DOHH2 (cell line): Measurements from ENCODE around the gene UMAD1.

Experiments used
- H3F3A ChIP-seq: fragments of 200-600 bp; sonication (generic), shearing (Covaris generic); 2 replicates; pipeline ENCODE4 v1.6.0; 2016; ENCODE audit warnings: antibody characterized with exemption, mild to moderate bottlenecking; ENCODE audit not compliant: control insufficient read depth, insufficient read depth
- H3K27ac ChIP-seq: fragments of 200-600 bp; sonication (generic); 2 replicates; pipeline ENCODE4 v1.5.1; 2014; ENCODE audit warnings: low read depth, mild to moderate bottlenecking, low read length, moderate library complexity
- H3K27me3 ChIP-seq: fragments of 200-600 bp; sonication (generic); 2 replicates; pipeline ENCODE4 v1.6.1; 2014; ENCODE audit warnings: mild to moderate bottlenecking, low read length, mixed read lengths; ENCODE audit not compliant: control insufficient read depth
- H3K36me3 ChIP-seq: fragments of 200-600 bp; sonication (generic); 2 replicates; pipeline ENCODE4 v1.6.1; 2014; ENCODE audit warnings: mild to moderate bottlenecking, low read length, moderate library complexity, mixed read lengths; ENCODE audit not compliant: control insufficient read depth
- H3K4me1 ChIP-seq: fragments of 200-600 bp; sonication (generic); 2 replicates; pipeline ENCODE4 v1.6.1; 2014; ENCODE audit warnings: mild to moderate bottlenecking, low read length, mixed read lengths; ENCODE audit not compliant: control insufficient read depth
- H3K4me2 ChIP-seq: fragments of 200-600 bp; sonication (generic); 2 replicates; pipeline ENCODE4 v1.6.0; 2014; ENCODE audit warnings: mild to moderate bottlenecking, low read length, moderate library complexity
- H3K4me3 ChIP-seq: fragments of 200-600 bp; sonication (generic); 2 replicates; pipeline ENCODE4 v1.5.1; 2014; ENCODE audit warnings: mild to moderate bottlenecking, low read length, mixed read lengths
- H3K79me2 ChIP-seq: fragments of 200-600 bp; sonication (generic); 2 replicates; pipeline ENCODE4 v1.6.1; 2014; ENCODE audit warnings: mild to moderate bottlenecking, low read length, mixed read lengths; ENCODE audit not compliant: control insufficient read depth
- H3K9me2 ChIP-seq: fragments of 200-600 bp; sonication (generic); replicated peaks from 2 replicates; pipeline ENCODE4 v1.6.1; 2014; ENCODE audit warnings: mild to moderate bottlenecking, low read length, mixed read lengths; ENCODE audit not compliant: control insufficient read depth
- H3K9me3 ChIP-seq: fragments of 200-600 bp; sonication (generic); 2 replicates; pipeline ENCODE4 v1.6.1; 2014; ENCODE audit warnings: antibody characterized with exemption, low read length, mixed read lengths; ENCODE audit not compliant: control insufficient read depth, insufficient read depth
- H4K20me1 ChIP-seq: fragments of 200-600 bp; sonication (generic); 2 replicates; pipeline ENCODE4 v1.6.0; 2014; ENCODE audit warnings: low read depth, mild to moderate bottlenecking, antibody characterized with exemption, low read length, moderate library complexity; ENCODE audit not compliant: control insufficient read depth, insufficient read depth
- EZH2phosphoT487 ChIP-seq: fragments of 200-600 bp; sonication (generic); IDR thresholded peaks from 2 replicates; pipeline ENCODE4 v1.6.1; 2017; ENCODE audit warnings: borderline replicate concordance, mild to moderate bottlenecking, antibody characterized with exemption, low read length, moderate library complexity, mixed read lengths
- TF ChIP-seq, protein P1 (sequence below): fragments of 200-600 bp; sonication (generic); IDR thresholded peaks from one replicate; pipeline ENCODE4 v1.5.1; 2014; ENCODE audit warnings: antibody characterized with exemption, mild to moderate bottlenecking, low read depth, low read length; ENCODE audit not compliant: poor library complexity, severe bottlenecking

UMAD1 gene

DNA sequence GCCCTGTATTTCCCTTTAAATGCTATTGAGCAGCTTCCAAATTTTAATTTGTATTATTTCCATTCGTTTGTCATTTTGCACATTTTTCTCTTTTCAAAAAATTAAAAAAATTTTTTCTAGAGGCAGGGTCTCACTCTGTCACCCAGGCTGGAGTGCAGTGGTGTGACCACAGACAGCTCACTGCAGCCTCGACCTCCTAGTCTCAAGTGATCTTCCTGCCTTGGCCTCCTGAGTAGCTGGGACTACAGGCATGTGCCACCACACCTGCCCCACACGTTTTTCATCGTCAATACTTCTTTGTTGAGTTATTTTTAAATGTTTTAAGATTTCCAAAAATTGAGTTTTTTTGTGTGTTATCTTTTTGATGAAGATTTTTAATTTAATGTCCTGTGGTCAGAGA, 73.2 kb downstream of the UMAD1 start:
- Histone ChIP-seq H3F3A (no peaks in the 10 kb centered on the region), H3K9me3 (no peaks in the 10 kb centered on the region), H3K36me3 (no peaks in the 10 kb centered on the region), H3K4me3 (no peak overlapping the region), H3K4me1 (no peaks in the 10 kb centered on the region), H3K27me3 (no peaks in the 10 kb centered on the region), H3K79me2 (no peaks in the 10 kb centered on the region), H3K27ac (no peak overlapping the region), H4K20me1 (no peaks in the 10 kb centered on the region), H3K9me2 (no peaks in the 10 kb centered on the region), H3K4me2 (no peak overlapping the region)
- no peak for TF ChIP-seq EZH2phosphoT487
- TF ChIP-seq, protein P1, sequence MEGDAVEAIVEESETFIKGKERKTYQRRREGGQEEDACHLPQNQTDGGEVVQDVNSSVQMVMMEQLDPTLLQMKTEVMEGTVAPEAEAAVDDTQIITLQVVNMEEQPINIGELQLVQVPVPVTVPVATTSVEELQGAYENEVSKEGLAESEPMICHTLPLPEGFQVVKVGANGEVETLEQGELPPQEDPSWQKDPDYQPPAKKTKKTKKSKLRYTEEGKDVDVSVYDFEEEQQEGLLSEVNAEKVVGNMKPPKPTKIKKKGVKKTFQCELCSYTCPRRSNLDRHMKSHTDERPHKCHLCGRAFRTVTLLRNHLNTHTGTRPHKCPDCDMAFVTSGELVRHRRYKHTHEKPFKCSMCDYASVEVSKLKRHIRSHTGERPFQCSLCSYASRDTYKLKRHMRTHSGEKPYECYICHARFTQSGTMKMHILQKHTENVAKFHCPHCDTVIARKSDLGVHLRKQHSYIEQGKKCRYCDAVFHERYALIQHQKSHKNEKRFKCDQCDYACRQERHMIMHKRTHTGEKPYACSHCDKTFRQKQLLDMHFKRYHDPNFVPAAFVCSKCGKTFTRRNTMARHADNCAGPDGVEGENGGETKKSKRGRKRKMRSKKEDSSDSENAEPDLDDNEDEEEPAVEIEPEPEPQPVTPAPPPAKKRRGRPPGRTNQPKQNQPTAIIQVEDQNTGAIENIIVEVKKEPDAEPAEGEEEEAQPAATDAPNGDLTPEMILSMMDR = no peak

DNA sequence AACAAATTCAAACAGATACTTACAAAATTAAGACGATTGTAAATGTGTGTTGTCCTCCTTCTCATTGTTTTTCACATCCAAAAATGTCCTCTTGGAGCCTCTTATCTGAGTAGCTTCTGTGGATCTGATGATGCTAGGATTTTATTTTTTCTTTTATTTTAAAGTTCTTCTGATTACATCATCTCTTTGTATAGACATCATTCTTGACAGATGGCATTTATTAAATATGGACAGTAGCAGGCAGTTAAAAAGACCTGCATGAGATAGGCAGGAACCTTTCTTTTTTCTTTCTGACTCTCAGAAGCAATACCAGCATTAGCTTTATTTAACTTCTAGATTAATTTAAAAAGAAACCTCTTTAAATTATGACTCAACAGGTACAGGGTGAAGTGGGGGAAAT, 77.9 kb downstream of the UMAD1 start, which contains the start of gene RPA3:
Gene RPA3 (minus strand): TSS at position 116 of the 400 bp plus-strand sequence. CDS start 78,189 bp downstream, outside the sequence.
- H3K9me3 ChIP-seq = no peaks in the 10 kb centered on the region
- no peaks in the 10 kb centered on the region for H3K36me3 ChIP-seq
- H3F3A ChIP-seq = no peaks in the 10 kb centered on the region
- H4K20me1 ChIP-seq = no peaks in the 10 kb centered on the region
- TF ChIP-seq, protein P1 = no peak
- no peak for TF ChIP-seq EZH2phosphoT487
- no peaks in the 10 kb centered on the region for H3K79me2 ChIP-seq
- H3K4me1 ChIP-seq = peaks cover 11% of the 10 kb centered on the region
- no peak within 1 kb of the TSS for H3K4me3 ChIP-seq
- no peak within 1 kb of the TSS for H3K27ac ChIP-seq
- no peak within 1 kb of the TSS for H3K4me2 ChIP-seq
- no peaks in the 10 kb centered on the region for H3K27me3 ChIP-seq
- H3K9me2 ChIP-seq = no peaks in the 10 kb centered on the region

DNA sequence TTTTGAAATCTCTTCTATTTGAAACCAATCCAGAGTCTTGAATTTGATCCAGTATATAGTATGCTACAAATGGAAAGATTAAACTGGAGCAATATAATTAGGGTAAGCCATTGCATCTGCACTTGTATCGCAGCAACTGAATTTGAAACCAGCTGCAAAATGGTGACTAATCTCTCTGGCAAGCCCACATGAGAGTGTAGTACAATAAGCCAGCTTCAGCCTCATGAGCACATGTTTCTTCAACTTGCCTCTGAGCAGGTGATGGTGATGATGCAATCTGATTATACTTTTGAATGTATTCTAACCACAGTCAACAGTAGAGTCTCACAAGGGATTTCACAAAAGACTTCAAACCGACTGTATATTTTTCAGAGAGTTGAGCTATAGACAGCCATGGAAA, 78.7 kb downstream of the UMAD1 start:
- Histone ChIP-seq H3K9me2 (no peaks in the 10 kb centered on the region), H3K4me2 (no peak overlapping the region), H3K36me3 (no peaks in the 10 kb centered on the region), H3F3A (no peaks in the 10 kb centered on the region), H3K27me3 (no peaks in the 10 kb centered on the region), H3K4me3 (no peak overlapping the region), H3K79me2 (no peaks in the 10 kb centered on the region), H3K4me1 (peaks cover 11% of the 10 kb centered on the region), H3K9me3 (no peaks in the 10 kb centered on the region), H4K20me1 (no peaks in the 10 kb centered on the region), H3K27ac (no peak overlapping the region)
- TF ChIP-seq EZH2phosphoT487 = no peak
- TF ChIP-seq, protein P1 = no peak

DNA sequence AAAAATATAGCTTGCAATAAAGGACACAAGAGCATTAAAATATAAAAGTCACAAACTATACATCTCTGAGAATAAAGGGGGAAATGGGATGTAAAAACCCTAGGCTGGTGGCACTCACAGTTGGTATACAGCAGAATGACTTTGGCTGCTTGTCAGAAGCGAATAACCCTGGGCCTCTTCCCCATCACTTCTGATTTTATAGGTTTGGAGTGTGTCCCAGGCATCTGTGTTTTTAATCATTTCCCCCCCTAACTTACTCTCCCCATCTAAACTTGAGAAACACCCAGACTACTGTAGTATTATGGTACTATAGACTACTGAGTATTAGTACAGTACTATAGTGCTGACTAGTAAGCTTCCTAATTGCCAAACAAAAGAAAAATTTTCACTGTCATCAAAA, 79.6 kb downstream of the UMAD1 start:
- Histone ChIP-seq H3K27ac (no peak overlapping the region), H3K4me1 (peaks cover 11% of the 10 kb centered on the region), H4K20me1 (no peaks in the 10 kb centered on the region), H3K4me3 (no peak overlapping the region), H3K9me3 (no peaks in the 10 kb centered on the region), H3K36me3 (no peaks in the 10 kb centered on the region), H3K4me2 (no peak overlapping the region), H3K9me2 (no peaks in the 10 kb centered on the region), H3K79me2 (no peaks in the 10 kb centered on the region), H3K27me3 (no peaks in the 10 kb centered on the region), H3F3A (no peaks in the 10 kb centered on the region)
- TF ChIP-seq, protein P1 = no peak
- TF ChIP-seq EZH2phosphoT487 = no peak
